HG02798 (cell line): ENCODE measurements around the gene CCN2.

Experiments
- ATAC-seq: cut with Tn5 transposase; IDR thresholded peaks from one replicate; pipeline ENCODE4 v1.9.1; 2021; ENCODE audit warnings: mild to moderate bottlenecking; ENCODE audit not compliant: unreplicated experiment, poor library complexity

CCN2 gene, protein sequence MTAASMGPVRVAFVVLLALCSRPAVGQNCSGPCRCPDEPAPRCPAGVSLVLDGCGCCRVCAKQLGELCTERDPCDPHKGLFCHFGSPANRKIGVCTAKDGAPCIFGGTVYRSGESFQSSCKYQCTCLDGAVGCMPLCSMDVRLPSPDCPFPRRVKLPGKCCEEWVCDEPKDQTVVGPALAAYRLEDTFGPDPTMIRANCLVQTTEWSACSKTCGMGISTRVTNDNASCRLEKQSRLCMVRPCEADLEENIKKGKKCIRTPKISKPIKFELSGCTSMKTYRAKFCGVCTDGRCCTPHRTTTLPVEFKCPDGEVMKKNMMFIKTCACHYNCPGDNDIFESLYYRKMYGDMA

DNA sequence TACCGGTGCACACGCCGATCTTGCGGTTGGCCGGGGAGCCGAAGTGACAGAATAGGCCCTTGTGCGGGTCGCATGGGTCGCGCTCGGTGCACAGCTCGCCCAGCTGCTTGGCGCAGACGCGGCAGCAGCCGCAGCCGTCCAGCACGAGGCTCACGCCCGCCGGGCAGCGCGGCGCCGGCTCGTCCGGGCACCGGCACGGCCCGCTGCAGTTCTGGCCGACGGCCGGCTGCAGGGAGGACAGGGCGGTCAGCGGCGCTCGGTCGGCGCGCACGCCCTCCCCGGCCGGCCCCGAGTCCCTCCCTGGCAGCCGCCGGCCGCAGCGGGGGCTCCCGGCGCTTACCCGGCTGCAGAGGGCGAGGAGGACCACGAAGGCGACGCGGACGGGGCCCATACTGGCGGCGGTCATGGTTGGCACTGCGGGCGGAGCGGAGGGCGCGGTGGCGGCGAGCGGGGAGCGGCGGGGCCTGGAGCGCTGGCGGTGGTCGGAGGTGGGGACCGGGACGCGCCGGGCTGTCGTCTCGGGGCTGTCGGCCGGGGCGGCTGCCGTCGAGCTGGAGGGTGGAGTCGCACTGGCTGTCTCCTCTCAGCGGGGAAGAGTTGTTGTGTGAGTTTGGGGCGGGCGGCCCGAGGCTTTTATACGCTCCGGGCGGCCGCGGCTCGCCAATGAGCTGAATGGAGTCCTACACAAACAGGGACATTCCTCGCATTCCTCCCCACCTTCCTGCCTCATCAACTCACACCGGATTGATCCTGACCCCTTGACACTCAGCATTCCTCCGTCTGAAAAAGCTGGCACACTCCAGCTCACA is at the start of gene CCN2:
Gene CCN2 (minus strand): TSS at position 606 of the 809 bp plus-strand sequence. CDS start 200 bp downstream, at position 406.
- ATAC-seq, result no peak

DNA sequence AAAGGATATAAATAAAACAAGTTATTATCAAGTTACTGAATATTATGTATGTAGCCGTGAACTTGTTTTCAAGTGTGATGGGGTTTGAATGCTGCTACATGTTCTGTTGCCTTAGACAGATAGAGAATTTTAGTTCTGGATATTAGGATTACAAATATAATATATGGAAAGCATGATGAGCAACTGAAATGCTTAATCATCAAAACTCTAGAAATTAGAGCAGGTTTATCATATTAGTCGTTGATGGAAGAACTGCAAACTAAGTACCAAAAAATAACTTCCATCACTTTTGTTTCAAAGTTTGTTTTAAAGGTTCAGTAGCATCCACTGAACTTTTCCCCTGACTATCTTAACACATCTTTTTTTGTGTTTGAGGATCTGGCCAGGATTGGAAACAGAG is 49.1 kb upstream of the CCN2 start:
- ATAC-seq, result no peak

GRCh38 chr6:131999545-132000146 is 48.5 kb upstream of the CCN2 start:
- ATAC-seq, result no peak

DNA sequence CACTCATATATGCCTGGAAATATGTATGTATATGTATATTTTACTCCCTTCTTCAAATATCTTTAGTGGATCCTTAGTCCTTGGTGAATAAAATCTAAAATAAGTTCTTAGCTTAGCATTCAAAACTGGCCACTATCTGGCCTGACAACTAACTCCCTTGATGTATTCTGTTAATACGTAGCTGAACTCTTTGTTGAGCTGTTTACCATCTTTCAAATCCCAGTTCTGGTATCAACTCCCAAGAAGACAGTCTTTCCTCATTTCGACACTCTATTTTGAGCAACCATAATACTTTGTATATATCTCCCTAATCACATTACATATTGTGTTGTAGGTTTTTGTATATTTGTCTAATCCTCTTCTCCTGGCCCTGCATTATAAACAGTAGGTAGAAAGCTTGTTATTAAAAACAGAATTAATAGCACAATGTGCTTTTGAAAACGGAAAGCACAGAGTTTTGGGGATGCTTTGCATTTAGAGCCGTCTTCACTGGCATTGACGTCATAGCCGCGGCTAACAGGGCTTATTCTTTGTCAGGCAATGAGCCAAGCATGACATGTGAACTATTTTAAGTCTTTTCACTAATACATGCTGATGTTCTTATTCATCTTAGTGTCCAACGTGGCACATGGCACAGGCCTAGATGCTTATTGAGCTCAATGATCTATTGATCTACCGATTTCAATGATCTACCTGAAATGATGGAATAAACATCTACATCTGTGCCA is 47.2 kb upstream of the CCN2 start:
- ATAC-seq, result no peak

DNA sequence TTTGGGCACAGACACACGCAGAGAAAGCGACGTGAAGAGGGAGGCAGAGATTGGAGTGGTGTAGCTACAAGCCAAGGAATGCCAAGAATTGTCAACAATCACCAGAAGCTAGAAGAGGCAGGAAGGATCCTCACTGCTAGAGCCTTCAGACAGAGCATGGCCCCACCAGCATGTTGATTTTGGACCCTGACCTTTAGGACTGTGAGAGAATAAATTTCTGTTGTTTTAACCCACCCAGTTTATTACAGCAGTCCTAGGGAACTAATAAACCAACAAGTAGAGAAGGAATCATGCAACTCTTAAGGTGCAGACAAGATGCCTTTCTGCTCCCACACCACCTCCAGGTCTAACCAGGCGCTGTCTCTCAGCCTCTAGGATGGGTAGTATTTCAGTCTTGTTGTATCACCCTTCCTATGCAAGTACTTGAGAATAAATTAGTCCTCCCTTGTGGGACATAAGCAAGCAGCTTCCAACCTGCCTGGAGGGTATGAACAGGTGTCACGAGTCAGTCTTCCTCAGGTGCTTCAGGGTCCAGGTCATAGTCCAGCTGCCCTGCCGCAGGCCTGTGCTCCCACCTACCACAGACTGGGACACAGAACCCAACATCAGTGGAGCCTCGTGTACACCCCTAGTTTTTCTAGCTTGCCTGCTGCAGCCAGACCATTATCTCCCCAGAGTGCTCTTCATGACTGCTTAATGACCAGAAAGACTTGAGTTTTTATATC is 46.4 kb upstream of the CCN2 start:
- no peak for ATAC-seq

- no peak for ATAC-seq
These were observed 44.7 kb upstream of the CCN2 start for GRCh38 chr6:131995917-131996316.

GRCh38 chr6:131992557-131992956 is 41.4 kb upstream of the CCN2 start:
- ATAC-seq, result no peak

DNA sequence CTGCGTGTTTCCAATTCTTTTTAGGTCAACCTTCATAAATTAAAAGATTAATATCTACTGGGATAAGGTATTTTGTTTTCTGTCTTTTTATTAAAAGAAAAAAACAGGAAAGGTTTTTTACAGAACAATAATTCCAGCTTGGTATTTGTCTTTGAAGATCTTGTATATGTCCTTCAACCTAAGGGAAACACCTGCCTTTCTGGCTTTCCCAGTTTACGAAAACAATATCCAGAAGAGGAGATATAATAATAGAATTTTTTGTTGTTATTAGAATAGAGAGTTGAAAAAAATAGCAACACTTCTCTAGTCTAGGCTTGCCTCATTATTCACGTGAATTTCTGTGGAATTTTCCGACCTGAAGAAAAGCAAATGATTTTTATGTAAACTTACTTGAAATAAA is 37.9 kb upstream of the CCN2 start:
- no peak for ATAC-seq

GRCh38 chr6:131982740-131983259 is 31.6 kb upstream of the CCN2 start:
- ATAC-seq, result no peak

GRCh38 chr6:131981624-131981978 is 30.4 kb upstream of the CCN2 start:
- ATAC-seq, result no peak

DNA sequence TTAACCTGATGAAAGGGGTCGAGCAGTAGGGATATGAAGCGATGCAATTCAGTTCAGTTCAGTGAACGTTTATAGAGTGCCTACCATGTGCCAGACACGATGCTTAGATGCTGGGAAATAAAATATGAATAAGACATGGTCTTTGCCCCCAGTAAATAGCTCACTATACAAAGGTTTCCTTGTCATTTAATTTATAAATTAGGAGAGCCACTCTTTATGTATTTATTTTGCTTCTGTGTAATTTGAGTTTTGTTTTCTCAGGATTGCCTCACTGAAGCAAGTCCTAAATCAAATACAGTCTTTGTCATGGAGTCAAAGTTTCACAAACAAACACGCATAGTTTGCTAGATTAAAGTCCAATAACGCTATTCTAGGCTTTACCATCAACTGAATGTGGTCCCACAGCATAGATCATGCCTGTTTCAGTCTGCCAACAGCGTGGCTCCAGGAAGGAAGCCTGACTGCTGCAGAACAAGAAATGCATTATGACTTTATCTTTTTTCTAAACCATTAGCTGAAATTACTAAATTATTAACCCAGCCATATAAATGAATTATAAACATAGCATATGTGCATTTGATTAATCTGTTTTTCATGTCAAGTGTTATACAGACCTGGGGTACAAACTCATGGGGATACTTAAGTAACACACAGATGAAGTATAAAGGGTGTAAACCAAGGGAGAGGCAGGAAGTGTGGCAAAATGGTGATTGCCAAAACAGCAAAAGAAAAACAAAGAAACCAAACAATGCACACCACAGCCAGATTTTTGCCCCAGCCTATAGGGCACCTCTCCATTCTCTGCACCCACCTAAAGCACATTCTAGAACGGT is 29.8 kb upstream of the CCN2 start:
- no peak for ATAC-seq

DNA sequence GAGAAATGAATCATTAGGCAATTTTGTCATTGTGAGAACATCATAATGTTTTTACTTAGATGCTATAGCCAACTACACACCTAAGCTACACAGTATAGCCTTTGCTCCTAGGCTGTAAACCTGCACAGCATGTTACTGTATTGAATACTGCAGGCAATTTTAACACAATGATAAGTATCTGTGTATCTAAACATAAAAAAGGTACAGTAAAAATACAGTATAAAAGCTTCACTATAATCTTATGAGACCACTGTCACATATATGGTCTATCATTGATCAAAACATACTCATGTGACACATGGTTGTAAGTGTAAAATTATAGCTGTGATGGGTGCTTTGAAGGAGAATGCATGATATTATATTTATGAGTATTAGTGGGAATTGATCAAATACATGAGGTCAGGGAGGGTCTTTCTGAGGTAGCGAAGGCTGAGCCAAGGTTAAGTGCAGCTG is 29.2 kb upstream of the CCN2 start:
- no peak for ATAC-seq

DNA sequence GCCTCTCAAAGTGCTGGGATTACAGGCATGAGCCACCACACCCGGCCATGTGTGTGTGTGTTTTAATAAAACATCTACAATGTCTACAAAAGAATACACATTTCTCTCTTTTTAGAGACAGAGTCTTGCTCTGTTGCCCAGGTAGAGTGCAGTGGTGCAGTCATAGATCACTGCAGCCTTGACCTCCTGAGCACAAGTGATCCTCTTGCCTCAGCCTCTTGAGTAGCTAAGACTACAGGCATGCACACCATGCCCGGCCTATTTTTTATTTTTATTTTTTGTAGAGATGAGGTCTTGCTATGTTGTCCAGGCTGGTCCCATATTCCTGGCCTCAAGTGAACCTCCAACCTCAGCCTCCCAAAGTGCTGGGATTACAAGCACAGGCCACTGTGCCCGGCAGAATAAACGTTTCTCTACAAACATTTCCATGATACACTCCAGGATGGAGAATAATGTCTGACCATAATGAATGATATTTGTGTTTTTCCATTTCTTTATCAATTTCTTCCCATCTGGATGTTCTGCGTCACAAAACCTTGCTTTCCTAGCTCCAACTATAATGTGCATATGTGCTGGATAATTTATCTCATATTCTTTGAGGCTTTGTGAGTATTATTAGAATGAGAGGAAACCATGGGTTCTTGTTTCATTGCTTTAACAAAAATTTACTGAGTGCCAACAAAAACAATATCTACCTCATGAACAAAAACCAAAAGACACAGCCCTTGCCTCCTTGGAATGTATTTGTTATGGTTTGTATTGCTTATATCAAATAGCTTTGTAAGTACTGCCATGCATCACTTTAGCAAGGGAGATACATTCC is 28.6 kb upstream of the CCN2 start:
- no peak for ATAC-seq

DNA sequence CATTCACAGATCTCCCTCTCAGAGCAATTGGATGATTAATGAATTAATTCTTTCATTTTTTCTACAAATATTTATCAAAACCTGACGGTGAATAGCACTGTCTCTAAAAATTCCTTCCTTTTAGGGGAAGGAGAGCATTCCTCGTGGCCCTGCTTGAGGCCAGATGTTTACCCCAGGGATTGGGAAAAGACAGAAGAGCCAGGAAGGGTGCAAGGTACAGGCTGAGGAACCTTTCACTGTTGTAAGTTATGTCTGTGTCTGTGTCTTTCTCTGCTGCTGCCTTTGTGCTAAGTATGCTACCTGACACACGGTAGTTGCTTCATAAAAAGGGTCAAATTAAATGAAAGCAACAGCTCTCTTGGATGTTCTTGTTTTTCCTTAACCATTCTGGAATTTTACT is 27.4 kb upstream of the CCN2 start:
- ATAC-seq, result no peak

GRCh38 chr6:131976545-131977061 is 25.4 kb upstream of the CCN2 start:
- no peak for ATAC-seq

GRCh38 chr6:131972741-131973140 is 21.6 kb upstream of the CCN2 start:
- ATAC-seq, result no peak

- no peak for ATAC-seq
These were observed 19.1 kb upstream of the CCN2 start for GRCh38 chr6:131970076-131970859.
